DND-41 (cell line): ENCODE data around the gene SH3BP5.

Source experiments
- ATAC-seq: fragments of 200-7000 bp; cut with Tn5 transposase; 3 replicates; pipeline ENCODE4 v1.9.1; 2021; ENCODE audit warnings: low read depth; ENCODE audit not compliant: insufficient read depth
- DNase-seq: peaks from one replicate; pipeline ENCODE4 v3.0.0-alpha.2; 2020
- H2AFZ ChIP-seq: 2 replicates; pipeline ENCODE4 v1.6.0; 2012; ENCODE audit warnings: low read depth, low read length
- H3K27ac ChIP-seq: 2 replicates; pipeline ENCODE4 v1.5.1; 2012; ENCODE audit warnings: low read length, inconsistent platforms
- H3K27me3 ChIP-seq: fragments of 200-600 bp; sonication (generic); 2 replicates; pipeline ENCODE4 v1.6.0; 2012; ENCODE audit warnings: low read length, mild to moderate bottlenecking, inconsistent platforms; ENCODE audit not compliant: insufficient read depth, poor library complexity
- H3K36me3 ChIP-seq: 2 replicates; pipeline ENCODE4 v1.5.1; 2012; ENCODE audit warnings: low read length, inconsistent platforms; ENCODE audit not compliant: insufficient read depth
- H3K4me1 ChIP-seq: 2 replicates; pipeline ENCODE4 v1.5.1; 2012; ENCODE audit warnings: mild to moderate bottlenecking, low read length; ENCODE audit not compliant: insufficient read depth
- H3K4me2 ChIP-seq: 2 replicates; pipeline ENCODE4 v1.6.0; 2012; ENCODE audit warnings: mild to moderate bottlenecking, moderate library complexity, low read length, inconsistent platforms; ENCODE audit not compliant: insufficient read depth
- H3K4me3 ChIP-seq, 2 experiments: fragments of 200-600 bp in 1 of 2; shearing (Covaris generic) in 1 of 2; 2 replicates each; pipeline ENCODE4 v1.5.1; 2012 to 2016; ENCODE audit warnings: inconsistent platforms in 2 of 2, low read length in 2 of 2, mild to moderate bottlenecking in 2 of 2, low read depth in 1 of 2, moderate library complexity in 1 of 2
- H3K79me2 ChIP-seq: 2 replicates; pipeline ENCODE4 v1.6.0; 2012; ENCODE audit warnings: low read length, inconsistent platforms; ENCODE audit not compliant: insufficient read depth
- H3K9ac ChIP-seq: 2 replicates; pipeline ENCODE4 v1.6.0; 2012; ENCODE audit warnings: low read depth, mild to moderate bottlenecking, inconsistent platforms, low read length, moderate library complexity
- H3K9me3 ChIP-seq: 2 replicates; pipeline ENCODE4 v1.5.1; 2012; ENCODE audit warnings: low read length, moderate library complexity, mild to moderate bottlenecking, inconsistent platforms; ENCODE audit not compliant: insufficient read depth, severe bottlenecking
- H4K20me1 ChIP-seq: 2 replicates; pipeline ENCODE4 v1.6.0; 2012; ENCODE audit warnings: low read length; ENCODE audit not compliant: insufficient read depth
- CTCF ChIP-seq: IDR thresholded peaks from 2 replicates; pipeline ENCODE4 v1.5.1; 2012; ENCODE audit warnings: borderline replicate concordance, low read length, moderate library complexity, mild to moderate bottlenecking; ENCODE audit not compliant: poor library complexity, severe bottlenecking; ENCODE audit errors: extremely low read depth
- EZH2 ChIP-seq: IDR thresholded peaks from 3 replicates; pipeline ENCODE4 v1.6.1; 2012; ENCODE audit warnings: borderline replicate concordance, low read depth, mild to moderate bottlenecking, moderate library complexity, low read length, inconsistent platforms; ENCODE audit not compliant: severe bottlenecking

Gene SH3BP5

GRCh38 chr3:15287565-15288330, 44.6 kb downstream of the SH3BP5 start:
- no peak overlapping the region for H3K4me2 ChIP-seq
- H3K4me3 ChIP-seq: no peak overlapping the region
- DNase-seq (no peak), ATAC-seq (no peak)
- no peak overlapping the region for H3K9ac ChIP-seq
- H3K79me2 ChIP-seq: peaks cover 57% of the 10 kb centered on the region
- no peaks in the 10 kb centered on the region for H3K27me3 ChIP-seq
- 0 out of 2 replicates have a peak, but pooled peaks cover 3% of the 10 kb centered on the region for H4K20me1 ChIP-seq
- H2AFZ ChIP-seq: no peak overlapping the region
- TF ChIP-seq EZH2: no peak
- TF ChIP-seq CTCF: no peak
- 0 out of 2 replicates have a peak, but pooled peaks cover 12% of the 10 kb centered on the region for H3K36me3 ChIP-seq
- H3K9me3 ChIP-seq: no peaks in the 10 kb centered on the region
- no peak overlapping the region for H3K27ac ChIP-seq
- H3K4me1 ChIP-seq: peaks cover 32% of the 10 kb centered on the region

DNA sequence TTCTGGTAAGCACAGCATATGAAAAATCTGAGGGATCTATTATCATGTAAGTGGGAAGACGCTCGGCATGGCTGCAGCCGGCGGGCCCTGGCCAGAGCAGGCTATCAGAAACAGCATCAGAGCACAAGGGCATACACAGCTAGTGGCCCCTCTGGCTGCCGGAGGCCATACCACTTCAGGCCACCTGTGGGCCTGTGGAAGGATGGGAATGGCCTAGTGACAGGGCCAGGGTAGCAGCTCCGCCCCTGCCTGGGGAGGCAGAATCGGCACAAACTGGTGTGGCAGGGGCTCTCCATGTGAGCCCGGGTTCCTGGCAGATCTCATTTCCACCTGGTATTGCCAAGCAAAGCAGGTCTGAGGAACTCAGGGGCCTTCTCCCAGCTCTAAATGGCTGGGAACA, 46.4 kb downstream of the SH3BP5 start:
- DNase-seq: no peak
- no peaks in the 10 kb centered on the region for H4K20me1 ChIP-seq
- H2AFZ ChIP-seq: no peak overlapping the region
- H3K4me3 ChIP-seq: no peak overlapping the region
- H3K4me1 ChIP-seq: peaks cover 26% of the 10 kb centered on the region
- ATAC-seq: no peak
- H3K27ac ChIP-seq: no peak overlapping the region
- H3K9me3 ChIP-seq: no peaks in the 10 kb centered on the region
- no peak overlapping the region for H3K4me2 ChIP-seq
- no peaks in the 10 kb centered on the region for H3K27me3 ChIP-seq
- H3K36me3 ChIP-seq: 0 out of 2 replicates have a peak, but pooled peaks cover 12% of the 10 kb centered on the region
- TF ChIP-seq EZH2: no peak
- no peak for TF ChIP-seq CTCF
- H3K9ac ChIP-seq: no peak overlapping the region
- peaks cover 68% of the 10 kb centered on the region for H3K79me2 ChIP-seq

DNA sequence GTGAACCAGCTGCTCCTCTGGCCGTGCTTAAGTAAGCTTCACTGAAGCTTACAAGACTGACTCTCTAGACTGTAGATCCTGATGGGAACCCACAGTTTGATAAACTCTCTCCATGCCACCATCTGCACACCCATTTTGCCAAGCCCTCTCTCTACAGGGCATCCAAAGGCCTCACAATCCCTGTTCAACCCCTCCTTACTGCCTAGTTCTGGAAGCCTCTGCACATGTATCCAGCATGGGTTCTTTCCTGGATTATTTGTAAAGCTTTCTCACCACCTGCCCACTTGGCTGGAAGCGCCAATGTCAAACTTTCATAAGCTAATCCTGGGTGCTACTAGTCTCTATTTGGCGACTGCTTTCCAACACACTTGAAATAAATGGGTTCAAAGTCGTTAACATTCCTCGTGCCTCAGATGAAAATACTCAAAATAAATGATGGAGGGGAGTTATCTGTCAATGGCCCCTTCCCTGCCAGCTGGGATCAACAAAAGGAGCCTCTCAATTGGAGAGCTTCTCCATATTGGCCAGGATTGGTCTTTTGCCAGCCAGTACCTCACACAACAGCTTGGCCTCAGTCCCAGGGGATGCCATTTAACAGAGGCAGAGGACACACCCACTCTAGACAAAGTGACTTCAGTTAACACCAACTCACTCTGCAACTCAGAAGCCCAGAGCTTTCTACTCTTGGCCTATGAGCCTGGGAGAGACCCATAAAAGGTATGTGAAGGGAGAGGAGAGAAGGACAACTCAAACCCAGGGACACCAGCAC, 48.1 kb downstream of the SH3BP5 start:
- Histone ChIP-seq H3K4me1 (peaks cover 29% of the 10 kb centered on the region), H3K9me3 (no peaks in the 10 kb centered on the region), H4K20me1 (no peaks in the 10 kb centered on the region), H3K79me2 (peaks cover 68% of the 10 kb centered on the region), H3K9ac (no peak overlapping the region), H3K4me3 (no peak overlapping the region), H3K27ac (no peak overlapping the region), H3K27me3 (no peaks in the 10 kb centered on the region), H3K4me2 (no peak overlapping the region), H2AFZ (no peak overlapping the region), H3K36me3 (0 out of 2 replicates have a peak, but pooled peaks cover 9% of the 10 kb centered on the region)
- TF ChIP-seq CTCF (no peak), EZH2 (no peak)
- DNase-seq (no peak), ATAC-seq (no peak)
